Liver (tissue), 9 donors: Measurements from ENCODE around the gene TMEM91. TPM values are rescaled to one million over a fixed set of nuclear protein-coding genes. Genes with fewer than 3 reads are reported as not detected.

ENCODE experiments used
- DNase-seq: peaks from one replicate; pipeline ENCODE4 v3.0.0-alpha.2; 2017; ENCODE audit warnings: low spot score
- H3K27ac ChIP-seq, 2 donors: one replicate each; pipeline ENCODE4 v1.7.0; 2013; ENCODE audit warnings: inconsistent platforms in 2 of 2, low read length in 2 of 2, control low read depth in 1 of 2, low read depth in 1 of 2, mild to moderate bottlenecking in 1 of 2
- H3K27me3 ChIP-seq, 4 donors: one replicate each; pipeline versions ENCODE4 v1.6.1 to v1.7.0; 2013; ENCODE audit warnings: low read length in 3 of 4, inconsistent platforms in 1 of 4, mild to moderate bottlenecking in 1 of 4, moderate library complexity in 1 of 4; ENCODE audit not compliant: control insufficient read depth in 4 of 4, insufficient read depth in 4 of 4
- H3K36me3 ChIP-seq, 4 donors: one replicate each; pipeline versions ENCODE4 v1.6.1 to v1.7.0; 2013; ENCODE audit warnings: low read length in 3 of 4, mild to moderate bottlenecking in 3 of 4, low read depth in 1 of 4, moderate library complexity in 1 of 4; ENCODE audit not compliant: control insufficient read depth in 4 of 4, insufficient read depth in 3 of 4
- H3K4me1 ChIP-seq, 4 donors: one replicate each; pipeline versions ENCODE4 v1.6.1 to v1.7.0; 2013; ENCODE audit warnings: low read length in 3 of 4, mild to moderate bottlenecking in 3 of 4, moderate library complexity in 1 of 4; ENCODE audit not compliant: control insufficient read depth in 4 of 4, insufficient read depth in 4 of 4
- H3K4me3 ChIP-seq, 3 donors: one replicate each; pipeline versions ENCODE4 v1.6.1 to v1.7.0; 2013; ENCODE audit warnings: low read length in 3 of 3, control low read depth in 1 of 3, low read depth in 1 of 3, mild to moderate bottlenecking in 1 of 3
- H3K9ac ChIP-seq, 2 donors: one replicate each; pipeline ENCODE4 v1.7.0; 2013; ENCODE audit warnings: low read length in 2 of 2, mild to moderate bottlenecking in 2 of 2, moderate library complexity in 2 of 2, control low read depth in 1 of 2, low read depth in 1 of 2
- H3K9me3 ChIP-seq, 4 donors: one replicate each; pipeline versions ENCODE4 v1.6.1 to v1.7.0; 2013; ENCODE audit warnings: low read length in 3 of 4; ENCODE audit not compliant: control insufficient read depth in 4 of 4
- EGR1 ChIP-seq, 2 donors: IDR thresholded peaks; 2 replicates each; pipeline ENCODE4 v1.6.1; 2016 to 2018; ENCODE audit warnings: antibody characterized with exemption in 2 of 2, low read depth in 2 of 2
- FOXA1 ChIP-seq: IDR thresholded peaks from 2 replicates; pipeline ENCODE4 v1.6.1; 2016; ENCODE audit warnings: antibody characterized with exemption
- GABPA ChIP-seq, 2 donors: IDR thresholded peaks in 1 of 2; conservative IDR thresholded peaks in 1 of 2; 2 replicates each; pipeline ENCODE4 v1.6.1; 2016; ENCODE audit warnings: antibody characterized with exemption in 2 of 2, mild to moderate bottlenecking in 1 of 2, moderate library complexity in 1 of 2
- HNF4A ChIP-seq, 2 donors: conservative IDR thresholded peaks; 2 replicates each; pipeline ENCODE4 v1.6.1; 2016; ENCODE audit warnings: antibody characterized with exemption in 2 of 2, mild to moderate bottlenecking in 2 of 2
- JUND ChIP-seq, 2 donors: IDR thresholded peaks; 2 replicates each; pipeline ENCODE4 v1.6.1; 2016; ENCODE audit warnings: antibody characterized with exemption in 2 of 2
- RXRA ChIP-seq, 2 donors: IDR thresholded peaks; 2 replicates each; pipeline ENCODE4 v1.6.1; 2017 to 2018; ENCODE audit warnings: antibody characterized with exemption in 2 of 2, mild to moderate bottlenecking in 1 of 2
- TAF1 ChIP-seq: conservative IDR thresholded peaks from 2 replicates; pipeline ENCODE4 v1.6.1; 2016; ENCODE audit warnings: antibody characterized with exemption, mild to moderate bottlenecking
- YY1 ChIP-seq: IDR thresholded peaks from 2 replicates; pipeline ENCODE4 v1.6.1; 2016; ENCODE audit warnings: antibody characterized with exemption, mild to moderate bottlenecking
- WGBS: extraction: QIAGEN DNeasy Blood & Tissue Kit; methylation state at CpG from one replicate; pipeline ENCODE4 v1.1.7; 2013; 5-methylcytosine and 5-hydroxymethylcytosine counted together
- polyA plus RNA-seq, 2 donors: library from polyadenylated mRNA; stranded (reverse) in 1 of 2; unstranded in 1 of 2; fragments of 200-250 nt in 1 of 2; fragments of >200 nt in 1 of 2; fragmentation: Nextera tagmentation in 1 of 2; extraction: Ambion mirVana in 1 of 2; gene quantifications; one replicate each; pipeline versions ENCODE4 v1.2.1 to v1.2.3, GENCODE V29; 2013 to 2015
- total RNA-seq, 2 donors: library from RNA; depleted of rRNA; stranded (reverse); fragments of >200 nt; gene quantifications; one replicate each; pipeline ENCODE4 v1.2.3, GENCODE V29; 2014
- TF ChIP-seq, protein P1 (sequence below): fragments of 150-350 bp; IDR thresholded peaks from 2 replicates; pipeline ENCODE4 v1.5.1; 2017; ENCODE audit warnings: improper control_type of control experiment, low read depth, low read length; ENCODE audit not compliant: missing input control
- TF ChIP-seq, protein P2 (sequence below): IDR thresholded peaks from 2 replicates; pipeline ENCODE4 v1.6.1; 2016; ENCODE audit warnings: antibody characterized with exemption
- TF ChIP-seq, protein P3 (sequence below): IDR thresholded peaks from 2 replicates; pipeline ENCODE4 v1.6.1; 2016; ENCODE audit warnings: antibody characterized with exemption
- donor health status: healthy.
- donor health status: healthy.
- donor health status: healthy.
- donor health status: healthy.
- donor health status: healthy.

The TMEM91 gene
- total and polyA plus RNA-seq, 4 donors = 1.6 to 4.0 (median 2.9) TPM

DNA sequence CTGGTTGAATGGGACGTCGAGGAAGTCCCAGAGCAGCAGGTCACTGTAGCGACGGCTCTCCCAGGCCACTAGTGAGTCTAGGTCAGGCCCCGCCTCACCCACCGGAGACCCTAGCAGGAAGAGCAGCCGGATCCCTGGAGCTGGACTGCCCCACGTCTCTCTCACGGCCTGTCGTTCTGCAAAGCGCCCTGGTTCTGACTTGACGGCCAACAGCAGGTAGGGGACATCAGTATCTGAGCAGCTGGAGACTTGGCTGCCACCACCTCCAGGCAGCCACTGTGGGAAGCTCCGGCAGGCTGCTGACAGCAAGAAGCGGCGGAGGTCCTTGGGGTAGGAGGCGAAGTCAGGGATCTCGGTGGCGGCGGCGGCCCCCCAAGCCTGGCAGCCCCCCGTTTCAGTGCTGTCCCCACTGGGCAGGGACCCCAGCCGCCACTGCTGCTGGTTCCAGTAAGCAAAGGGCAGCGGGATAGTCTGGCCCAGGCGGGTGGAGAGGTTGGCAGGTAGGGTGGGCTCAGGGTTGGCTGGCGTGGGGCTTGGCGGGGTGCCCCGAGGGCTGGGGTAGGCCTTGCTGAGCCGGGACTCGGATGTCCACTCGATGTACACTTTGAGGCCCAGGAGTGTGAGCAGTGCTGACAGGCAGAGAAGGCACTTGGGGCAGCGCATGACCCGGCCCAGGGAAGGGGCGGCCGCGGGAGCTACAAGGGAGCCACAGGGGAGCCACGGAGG lies 49.9 kb downstream of the TMEM91 start:
- Histone ChIP-seq H3K4me1 (peaks cover 0 to 5% (median 3%) of the 10 kb centered on the region in 4 donors), H3K36me3 (peaks cover 9 to 46% (median 10%) of the 10 kb centered on the region in 4 donors), H3K9me3 (no peaks in the 10 kb centered on the region), H3K27ac (no peak overlapping the region), H3K4me3 (peak overlapping the region in 1 of 3 donors; percentile 9), H3K9ac (no peak overlapping the region), H3K27me3 (no peaks in the 10 kb centered on the region)
- no peak for TF ChIP-seq JUND (IDR thresholded peaks at IDR 0.05)
- TF ChIP-seq FOXA1 = no peak
- no peak for TF ChIP-seq HNF4A (conservative IDR thresholded peaks at IDR 0.05)
- TF ChIP-seq, protein P1, sequence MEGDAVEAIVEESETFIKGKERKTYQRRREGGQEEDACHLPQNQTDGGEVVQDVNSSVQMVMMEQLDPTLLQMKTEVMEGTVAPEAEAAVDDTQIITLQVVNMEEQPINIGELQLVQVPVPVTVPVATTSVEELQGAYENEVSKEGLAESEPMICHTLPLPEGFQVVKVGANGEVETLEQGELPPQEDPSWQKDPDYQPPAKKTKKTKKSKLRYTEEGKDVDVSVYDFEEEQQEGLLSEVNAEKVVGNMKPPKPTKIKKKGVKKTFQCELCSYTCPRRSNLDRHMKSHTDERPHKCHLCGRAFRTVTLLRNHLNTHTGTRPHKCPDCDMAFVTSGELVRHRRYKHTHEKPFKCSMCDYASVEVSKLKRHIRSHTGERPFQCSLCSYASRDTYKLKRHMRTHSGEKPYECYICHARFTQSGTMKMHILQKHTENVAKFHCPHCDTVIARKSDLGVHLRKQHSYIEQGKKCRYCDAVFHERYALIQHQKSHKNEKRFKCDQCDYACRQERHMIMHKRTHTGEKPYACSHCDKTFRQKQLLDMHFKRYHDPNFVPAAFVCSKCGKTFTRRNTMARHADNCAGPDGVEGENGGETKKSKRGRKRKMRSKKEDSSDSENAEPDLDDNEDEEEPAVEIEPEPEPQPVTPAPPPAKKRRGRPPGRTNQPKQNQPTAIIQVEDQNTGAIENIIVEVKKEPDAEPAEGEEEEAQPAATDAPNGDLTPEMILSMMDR = no peak
- no peak for TF ChIP-seq YY1
- no peak for TF ChIP-seq RXRA (IDR thresholded peaks at IDR 0.05)
- TF ChIP-seq EGR1 (IDR thresholded peaks at IDR 0.05; ENCODE audit: low read depth in 2 of 2) = no peak
- TF ChIP-seq, protein P2, sequence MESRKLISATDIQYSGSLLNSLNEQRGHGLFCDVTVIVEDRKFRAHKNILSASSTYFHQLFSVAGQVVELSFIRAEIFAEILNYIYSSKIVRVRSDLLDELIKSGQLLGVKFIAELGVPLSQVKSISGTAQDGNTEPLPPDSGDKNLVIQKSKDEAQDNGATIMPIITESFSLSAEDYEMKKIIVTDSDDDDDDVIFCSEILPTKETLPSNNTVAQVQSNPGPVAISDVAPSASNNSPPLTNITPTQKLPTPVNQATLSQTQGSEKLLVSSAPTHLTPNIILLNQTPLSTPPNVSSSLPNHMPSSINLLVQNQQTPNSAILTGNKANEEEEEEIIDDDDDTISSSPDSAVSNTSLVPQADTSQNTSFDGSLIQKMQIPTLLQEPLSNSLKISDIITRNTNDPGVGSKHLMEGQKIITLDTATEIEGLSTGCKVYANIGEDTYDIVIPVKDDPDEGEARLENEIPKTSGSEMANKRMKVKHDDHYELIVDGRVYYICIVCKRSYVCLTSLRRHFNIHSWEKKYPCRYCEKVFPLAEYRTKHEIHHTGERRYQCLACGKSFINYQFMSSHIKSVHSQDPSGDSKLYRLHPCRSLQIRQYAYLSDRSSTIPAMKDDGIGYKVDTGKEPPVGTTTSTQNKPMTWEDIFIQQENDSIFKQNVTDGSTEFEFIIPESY = no peak
- TF ChIP-seq, protein P3, sequence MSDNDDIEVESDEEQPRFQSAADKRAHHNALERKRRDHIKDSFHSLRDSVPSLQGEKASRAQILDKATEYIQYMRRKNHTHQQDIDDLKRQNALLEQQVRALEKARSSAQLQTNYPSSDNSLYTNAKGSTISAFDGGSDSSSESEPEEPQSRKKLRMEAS = no peak
- DNase-seq = no peak
- WGBS = 86% methylated on average over 36 of the region's 36 CpGs

- TF ChIP-seq YY1 (no peak), TAF1 (no peak), RXRA (IDR thresholded peaks at IDR 0.05) (no peak), GABPA (IDR thresholded peaks at IDR 0.05 in 1 of 2, conservative IDR thresholded peaks at IDR 0.05 in 1 of 2) (no peak)
- H3K9ac ChIP-seq = no peak within 1 kb of the TSS
- H3K36me3 ChIP-seq = peaks cover 6 to 39% (median 10%) of the 10 kb centered on the region in 4 donors
- peak; percentile 86 for DNase-seq
- H3K27ac ChIP-seq = peak within 1 kb of the TSS; percentile 47 to 53
- WGBS = 52% methylated on average over 19 of the region's 19 CpGs
- H3K9me3 ChIP-seq = no peaks in the 10 kb centered on the region
- H3K27me3 ChIP-seq = no peaks in the 10 kb centered on the region
- peaks cover 0 to 13% (median 10%) of the 10 kb centered on the region in 4 donors for H3K4me1 ChIP-seq
- peak within 1 kb of the TSS in 1 of 3 donors; percentile 22 for H3K4me3 ChIP-seq
Observed at GRCh38 chr19:41426952-41427646, 50.8 kb downstream of the TMEM91 start, which contains the start of gene B3GNT8. B3GNT8 (minus strand) TSS chr19:41427374; CDS start chr19:41426778, 596 bp downstream.
